Fibroblast of pulmonary artery (primary cell): ENCODE results near the gene TRIP12.
A peak's percentile ranks its signal among the peaks of the same experiment; 100 is the strongest.
"Not testable (repeated sequence)": the region's sequence is repeated elsewhere in the genome, so short reads cannot be mapped to it uniquely, and the experiment has no call there.

Experiments
- DNase-seq: peaks from one replicate; pipeline ENCODE4 v3.0.0-alpha.2; 2010; ENCODE audit warnings: low read depth
- H3K4me3 ChIP-seq: replicated peaks from 2 replicates; pipeline ENCODE4 v1.5.1; 2011; ENCODE audit warnings: low read depth, mild to moderate bottlenecking, control low read depth, low read length, moderate library complexity
- CTCF ChIP-seq: IDR thresholded peaks from 2 replicates; pipeline ENCODE4 v1.5.1; 2011; ENCODE audit warnings: mild to moderate bottlenecking, control low read depth, low read length, inconsistent platforms; ENCODE audit errors: missing control alignments

Gene TRIP12

GRCh38 chr2:229775614-229776313 lies 146.0 kb downstream of the TRIP12 start:
- no peak overlapping the region for H3K4me3 ChIP-seq
- TF ChIP-seq CTCF, result no peak
- peak; percentile 13 for DNase-seq

- no peak for DNase-seq
- H3K4me3 ChIP-seq, result no peak overlapping the region
- no peak for TF ChIP-seq CTCF
Measured at GRCh38 chr2:229774237-229774636, 147.6 kb downstream of the TRIP12 start.

GRCh38 chr2:229768235-229768634 lies 153.6 kb downstream of the TRIP12 start:
- no peak for TF ChIP-seq CTCF
- no peak overlapping the region for H3K4me3 ChIP-seq
- DNase-seq, result peak; percentile 35

GRCh38 chr2:229765721-229766120 lies 156.1 kb downstream of the TRIP12 start:
- no peak for TF ChIP-seq CTCF
- no peak for DNase-seq
- no peak overlapping the region for H3K4me3 ChIP-seq

GRCh38 chr2:229761663-229762062 lies 160.1 kb downstream of the TRIP12 start:
- no peak for TF ChIP-seq CTCF
- DNase-seq, result no peak
- H3K4me3 ChIP-seq, result no peak overlapping the region

- not testable (repeated sequence) for DNase-seq, H3K4me3 ChIP-seq
Measured at GRCh38 chr2:229757462-229757861, 164.3 kb downstream of the TRIP12 start.

- no peak for DNase-seq
- no peak for TF ChIP-seq CTCF
- no peak overlapping the region for H3K4me3 ChIP-seq
Measured at GRCh38 chr2:229752970-229753729, 168.7 kb downstream of the TRIP12 start.
